GM23338 (cell line): ENCODE data around the gene JAZF1. TPM values are rescaled to one million over a fixed set of nuclear protein-coding genes. Genes with fewer than 3 reads are reported as not detected.

Experiments used
- ATAC-seq: fragments of 200-7000 bp; cut with Tn5 transposase; 3 replicates; pipeline ENCODE4 v1.9.1; 2020
- DNase-seq: peaks from one replicate; pipeline ENCODE4 v3.0.0-alpha.2; 2015; ENCODE audit warnings: low spot score
- H2AFZ ChIP-seq: fragments of 200-600 bp; sonication (generic); 2 replicates; pipeline ENCODE4 v1.8.0; 2016; ENCODE audit warnings: antibody characterized with exemption, mild to moderate bottlenecking, moderate library complexity
- H3F3A ChIP-seq: fragments of 200-600 bp; sonication (generic); replicated peaks from 2 replicates; pipeline ENCODE4 v1.8.0; 2017; ENCODE audit warnings: antibody characterized with exemption, mixed run types, low read depth
- H3K27ac ChIP-seq: fragments of 200-600 bp; sonication (generic); 2 replicates; pipeline ENCODE4 v1.6.1; 2016; ENCODE audit warnings: low read depth
- H3K27me3 ChIP-seq: fragments of 200-600 bp; sonication (generic); 2 replicates; pipeline ENCODE4 v1.8.0; 2016; ENCODE audit warnings: mild to moderate bottlenecking, mixed run types, moderate library complexity; ENCODE audit not compliant: insufficient read depth
- H3K36me3 ChIP-seq: fragments of 200-600 bp; sonication (generic); 2 replicates; pipeline ENCODE4 v1.8.0; 2016; ENCODE audit warnings: mild to moderate bottlenecking; ENCODE audit not compliant: insufficient read depth
- H3K4me1 ChIP-seq: fragments of 200-600 bp; sonication (generic); 2 replicates; pipeline ENCODE4 v1.8.0; 2016; ENCODE audit warnings: mild to moderate bottlenecking, moderate library complexity; ENCODE audit not compliant: insufficient read depth
- H3K4me2 ChIP-seq: fragments of 200-600 bp; sonication (generic); 2 replicates; pipeline ENCODE4 v1.7.1; 2017; ENCODE audit warnings: mixed run types
- H3K4me3 ChIP-seq: fragments of 200-600 bp; sonication (generic); 2 replicates; pipeline ENCODE4 v1.6.1; 2016; ENCODE audit warnings: mixed run types
- H3K79me2 ChIP-seq: fragments of 200-600 bp; sonication (generic); replicated peaks from 2 replicates; pipeline ENCODE4 v1.8.0; 2017; ENCODE audit warnings: mild to moderate bottlenecking; ENCODE audit not compliant: insufficient read depth
- H3K9me2 ChIP-seq: fragments of 200-600 bp; sonication (generic); 2 replicates; pipeline ENCODE4 v1.8.0; 2017; ENCODE audit not compliant: insufficient read depth
- H4K20me1 ChIP-seq: fragments of 200-600 bp; sonication (generic); replicated peaks from 2 replicates; pipeline ENCODE4 v1.8.0; 2017; ENCODE audit warnings: mild to moderate bottlenecking; ENCODE audit not compliant: insufficient read depth
- H3K27ac Mint-ChIP-seq: 2 replicates; pipeline ENCODE4 v1.8.0; 2020; ENCODE audit warnings: inconsistent platforms, mild to moderate bottlenecking, moderate library complexity, mixed read lengths
- H3K27me3 Mint-ChIP-seq: 3 replicates; pipeline ENCODE4 v1.8.0; 2022; ENCODE audit warnings: low read depth, mild to moderate bottlenecking, moderate library complexity, mixed read lengths, inconsistent platforms; ENCODE audit not compliant: insufficient read depth, poor library complexity
- H3K36me3 Mint-ChIP-seq: 3 replicates; pipeline ENCODE4 v1.8.0; 2021; ENCODE audit warnings: low read depth, mild to moderate bottlenecking, inconsistent platforms, moderate library complexity, mixed read lengths
- H3K4me1 Mint-ChIP-seq: 3 replicates; pipeline ENCODE4 v1.8.0; 2020; ENCODE audit warnings: mild to moderate bottlenecking, inconsistent platforms, mixed read lengths
- H3K4me3 Mint-ChIP-seq: 3 replicates; pipeline ENCODE4 v1.8.0; 2021; ENCODE audit warnings: moderate library complexity, mild to moderate bottlenecking, inconsistent platforms, mixed read lengths
- H3K9me3 Mint-ChIP-seq: 3 replicates; pipeline ENCODE4 v1.8.0; 2020; ENCODE audit warnings: moderate library complexity, mild to moderate bottlenecking, inconsistent platforms, mixed read lengths
- CREB1 ChIP-seq: fragments of 250-450 bp; sonication (Bioruptor Pico); IDR thresholded peaks from 2 replicates; pipeline ENCODE4 v1.5.0; 2020; ENCODE audit warnings: low read depth, mild to moderate bottlenecking, moderate library complexity
- CTCF ChIP-seq, 2 experiments: fragments of 200-600 bp in 1 of 2; sonication (generic) in 1 of 2; conservative IDR thresholded peaks; 2 replicates each; pipeline versions ENCODE4 v1.5.1 to v1.6.1; 2016 to 2017; ENCODE audit warnings: antibody characterized with exemption in 2 of 2, low read depth in 2 of 2, mild to moderate bottlenecking in 2 of 2, moderate library complexity in 1 of 2
- EZH2 ChIP-seq: fragments of 200-600 bp; sonication (generic); IDR thresholded peaks from one replicate; pipeline ENCODE4 v1.8.0; 2017; ENCODE audit warnings: antibody characterized with exemption, mild to moderate bottlenecking, low read depth; ENCODE audit not compliant: unreplicated experiment
- EZH2phosphoT487 ChIP-seq: fragments of 200-600 bp; sonication (generic); IDR thresholded peaks from one replicate; pipeline ENCODE4 v1.8.1; 2018; ENCODE audit warnings: antibody characterized with exemption; ENCODE audit not compliant: unreplicated experiment
- NANOG ChIP-seq: IDR thresholded peaks from 2 replicates; pipeline ENCODE4 v1.6.1; 2016; ENCODE audit warnings: antibody characterized with exemption, borderline replicate concordance
- POLR2AphosphoS5 ChIP-seq: IDR thresholded peaks from 2 replicates; pipeline ENCODE4 v1.6.1; 2016; ENCODE audit warnings: antibody characterized with exemption, low read depth
- STAT1 ChIP-seq: IDR thresholded peaks from one replicate; pipeline ENCODE4 v1.6.1; 2016; ENCODE audit warnings: antibody characterized with exemption; ENCODE audit not compliant: unreplicated experiment
- ZNF114 ChIP-seq: fragments of 250-450 bp; sonication (Bioruptor Pico); IDR thresholded peaks from 2 replicates; pipeline ENCODE4 v1.5.0; 2020; ENCODE audit warnings: mild to moderate bottlenecking, moderate library complexity
- ZNF331 ChIP-seq: fragments of 250-450 bp; sonication (Bioruptor Pico); IDR thresholded peaks from 2 replicates; pipeline ENCODE4 v1.5.0; 2020; ENCODE audit warnings: low read depth, mild to moderate bottlenecking, moderate library complexity
- polyA plus RNA-seq: library from polyadenylated mRNA; unstranded; fragments of >200 nt; fragmentation: Nextera tagmentation; extraction: Ambion mirVana; gene quantifications from 2 replicates; pipeline ENCODE4 v1.2.1, GENCODE V29; 2016
- total RNA-seq: library from RNA; depleted of rRNA; stranded (reverse); fragments of >200 nt; shearing (Covaris generic); gene quantifications from 2 replicates; pipeline ENCODE4 v1.2.3, GENCODE V29; 2014
- TF ChIP-seq, protein P1 (sequence below): fragments of 250-450 bp; sonication (Bioruptor Pico); IDR thresholded peaks from 2 replicates; pipeline ENCODE4 v1.5.0; 2020; ENCODE audit warnings: mild to moderate bottlenecking, moderate library complexity
- TF ChIP-seq, protein P2 (sequence below): IDR thresholded peaks from one replicate; pipeline ENCODE4 v1.6.1; 2018; ENCODE audit warnings: antibody characterized with exemption; ENCODE audit not compliant: unreplicated experiment

JAZF1 gene
- total and polyA plus RNA-seq, 2 experiments from 2014 or later, result 12.2 to 22.2 TPM

GRCh38 chr7:27799212-27799611 lies 381.4 kb downstream of the JAZF1 start (continued):
- TF ChIP-seq, protein P1, sequence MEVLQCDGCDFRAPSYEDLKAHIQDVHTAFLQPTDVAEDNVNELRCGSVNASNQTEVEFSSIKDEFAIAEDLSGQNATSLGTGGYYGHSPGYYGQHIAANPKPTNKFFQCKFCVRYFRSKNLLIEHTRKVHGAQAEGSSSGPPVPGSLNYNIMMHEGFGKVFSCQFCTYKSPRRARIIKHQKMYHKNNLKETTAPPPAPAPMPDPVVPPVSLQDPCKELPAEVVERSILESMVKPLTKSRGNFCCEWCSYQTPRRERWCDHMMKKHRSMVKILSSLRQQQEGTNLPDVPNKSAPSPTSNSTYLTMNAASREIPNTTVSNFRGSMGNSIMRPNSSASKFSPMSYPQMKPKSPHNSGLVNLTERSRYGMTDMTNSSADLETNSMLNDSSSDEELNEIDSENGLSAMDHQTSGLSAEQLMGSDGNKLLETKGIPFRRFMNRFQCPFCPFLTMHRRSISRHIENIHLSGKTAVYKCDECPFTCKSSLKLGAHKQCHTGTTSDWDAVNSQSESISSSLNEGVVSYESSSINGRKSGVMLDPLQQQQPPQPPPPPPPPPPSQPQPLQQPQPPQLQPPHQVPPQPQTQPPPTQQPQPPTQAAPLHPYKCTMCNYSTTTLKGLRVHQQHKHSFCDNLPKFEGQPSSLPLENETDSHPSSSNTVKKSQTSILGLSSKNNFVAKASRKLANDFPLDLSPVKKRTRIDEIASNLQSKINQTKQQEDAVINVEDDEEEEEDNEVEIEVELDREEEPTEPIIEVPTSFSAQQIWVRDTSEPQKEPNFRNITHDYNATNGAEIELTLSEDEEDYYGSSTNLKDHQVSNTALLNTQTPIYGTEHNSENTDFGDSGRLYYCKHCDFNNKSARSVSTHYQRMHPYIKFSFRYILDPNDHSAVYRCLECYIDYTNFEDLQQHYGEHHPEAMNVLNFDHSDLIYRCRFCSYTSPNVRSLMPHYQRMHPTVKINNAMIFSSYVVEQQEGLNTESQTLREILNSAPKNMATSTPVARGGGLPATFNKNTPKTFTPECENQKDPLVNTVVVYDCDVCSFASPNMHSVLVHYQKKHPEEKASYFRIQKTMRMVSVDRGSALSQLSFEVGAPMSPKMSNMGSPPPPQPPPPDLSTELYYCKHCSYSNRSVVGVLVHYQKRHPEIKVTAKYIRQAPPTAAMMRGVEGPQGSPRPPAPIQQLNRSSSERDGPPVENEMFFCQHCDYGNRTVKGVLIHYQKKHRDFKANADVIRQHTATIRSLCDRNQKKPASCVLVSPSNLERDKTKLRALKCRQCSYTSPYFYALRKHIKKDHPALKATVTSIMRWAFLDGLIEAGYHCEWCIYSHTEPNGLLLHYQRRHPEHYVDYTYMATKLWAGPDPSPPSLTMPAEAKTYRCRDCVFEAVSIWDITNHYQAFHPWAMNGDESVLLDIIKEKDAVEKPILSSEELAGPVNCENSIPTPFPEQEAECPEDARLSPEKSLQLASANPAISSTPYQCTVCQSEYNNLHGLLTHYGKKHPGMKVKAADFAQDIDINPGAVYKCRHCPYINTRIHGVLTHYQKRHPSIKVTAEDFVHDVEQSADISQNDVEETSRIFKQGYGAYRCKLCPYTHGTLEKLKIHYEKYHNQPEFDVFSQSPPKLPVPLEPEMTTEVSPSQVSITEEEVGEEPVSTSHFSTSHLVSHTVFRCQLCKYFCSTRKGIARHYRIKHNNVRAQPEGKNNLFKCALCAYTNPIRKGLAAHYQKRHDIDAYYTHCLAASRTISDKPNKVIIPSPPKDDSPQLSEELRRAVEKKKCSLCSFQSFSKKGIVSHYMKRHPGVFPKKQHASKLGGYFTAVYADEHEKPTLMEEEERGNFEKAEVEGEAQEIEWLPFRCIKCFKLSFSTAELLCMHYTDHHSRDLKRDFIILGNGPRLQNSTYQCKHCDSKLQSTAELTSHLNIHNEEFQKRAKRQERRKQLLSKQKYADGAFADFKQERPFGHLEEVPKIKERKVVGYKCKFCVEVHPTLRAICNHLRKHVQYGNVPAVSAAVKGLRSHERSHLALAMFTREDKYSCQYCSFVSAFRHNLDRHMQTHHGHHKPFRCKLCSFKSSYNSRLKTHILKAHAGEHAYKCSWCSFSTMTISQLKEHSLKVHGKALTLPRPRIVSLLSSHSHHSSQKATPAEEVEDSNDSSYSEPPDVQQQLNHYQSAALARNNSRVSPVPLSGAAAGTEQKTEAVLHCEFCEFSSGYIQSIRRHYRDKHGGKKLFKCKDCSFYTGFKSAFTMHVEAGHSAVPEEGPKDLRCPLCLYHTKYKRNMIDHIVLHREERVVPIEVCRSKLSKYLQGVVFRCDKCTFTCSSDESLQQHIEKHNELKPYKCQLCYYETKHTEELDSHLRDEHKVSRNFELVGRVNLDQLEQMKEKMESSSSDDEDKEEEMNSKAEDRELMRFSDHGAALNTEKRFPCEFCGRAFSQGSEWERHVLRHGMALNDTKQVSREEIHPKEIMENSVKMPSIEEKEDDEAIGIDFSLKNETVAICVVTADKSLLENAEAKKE (CRISPR knock-in tag), result no peak
- no peak for TF ChIP-seq POLR2AphosphoS5
- TF ChIP-seq CREB1, result no peak
- TF ChIP-seq ZNF331 (CRISPR knock-in tag), result no peak
- TF ChIP-seq EZH2, result no peak
- TF ChIP-seq ZNF114 (CRISPR knock-in tag), result no peak
- no peak for TF ChIP-seq EZH2phosphoT487
- TF ChIP-seq STAT1, result no peak
- TF ChIP-seq NANOG, result no peak

DNA sequence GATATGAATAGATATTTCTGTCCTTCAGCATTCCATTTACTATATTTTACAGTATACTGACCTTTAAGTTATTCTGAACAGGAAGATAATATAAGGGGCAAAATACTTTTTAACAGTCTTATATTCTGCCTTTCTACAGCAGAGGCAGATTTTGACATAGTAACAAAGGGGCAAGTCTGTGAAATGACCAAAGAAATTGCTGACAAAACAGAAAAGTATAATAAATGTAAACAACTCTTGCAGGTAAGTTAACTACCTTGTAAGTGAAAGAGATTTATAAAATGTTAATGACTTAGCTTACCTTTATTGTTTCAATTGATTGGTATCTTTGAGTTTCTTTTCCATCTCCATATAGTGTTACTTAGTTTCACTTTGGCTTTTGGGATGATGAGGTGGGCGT lies 384.6 kb downstream of the JAZF1 start:
- Mint-ChIP-seq H3K4me1 (peaks cover 9% of the 10 kb centered on the region; the same call in 2 of the 3 replicates), H3K27me3 (no peaks in the 10 kb centered on the region), H3K27ac (no peak overlapping the region), H3K36me3 (peaks cover 38% of the 10 kb centered on the region), H3K9me3 (no peaks in the 10 kb centered on the region), H3K4me3 (no peak overlapping the region)
- DNase-seq (no peak), ATAC-seq (no peak)
- H3K79me2 ChIP-seq, result no peaks in the 10 kb centered on the region
- H3K27me3 ChIP-seq, result no peaks in the 10 kb centered on the region
- no peak overlapping the region for H3K4me2 ChIP-seq
- H3F3A ChIP-seq, result no peaks in the 10 kb centered on the region
- no peak overlapping the region for H2AFZ ChIP-seq
- no peak overlapping the region for H3K27ac ChIP-seq
- peaks cover 19% of the 10 kb centered on the region for H3K4me1 ChIP-seq
- H3K4me3 ChIP-seq, result no peak overlapping the region
- H3K36me3 ChIP-seq, result no peaks in the 10 kb centered on the region; the same call in 1 of the 2 replicates
- H3K9me2 ChIP-seq, result no peaks in the 10 kb centered on the region
- H4K20me1 ChIP-seq, result no peaks in the 10 kb centered on the region
- TF ChIP-seq CTCF (conservative IDR thresholded peaks at IDR 0.05; ENCODE audit: low read depth in 2 of 2), result no peak
- no peak for TF ChIP-seq CREB1
- TF ChIP-seq, protein P2, sequence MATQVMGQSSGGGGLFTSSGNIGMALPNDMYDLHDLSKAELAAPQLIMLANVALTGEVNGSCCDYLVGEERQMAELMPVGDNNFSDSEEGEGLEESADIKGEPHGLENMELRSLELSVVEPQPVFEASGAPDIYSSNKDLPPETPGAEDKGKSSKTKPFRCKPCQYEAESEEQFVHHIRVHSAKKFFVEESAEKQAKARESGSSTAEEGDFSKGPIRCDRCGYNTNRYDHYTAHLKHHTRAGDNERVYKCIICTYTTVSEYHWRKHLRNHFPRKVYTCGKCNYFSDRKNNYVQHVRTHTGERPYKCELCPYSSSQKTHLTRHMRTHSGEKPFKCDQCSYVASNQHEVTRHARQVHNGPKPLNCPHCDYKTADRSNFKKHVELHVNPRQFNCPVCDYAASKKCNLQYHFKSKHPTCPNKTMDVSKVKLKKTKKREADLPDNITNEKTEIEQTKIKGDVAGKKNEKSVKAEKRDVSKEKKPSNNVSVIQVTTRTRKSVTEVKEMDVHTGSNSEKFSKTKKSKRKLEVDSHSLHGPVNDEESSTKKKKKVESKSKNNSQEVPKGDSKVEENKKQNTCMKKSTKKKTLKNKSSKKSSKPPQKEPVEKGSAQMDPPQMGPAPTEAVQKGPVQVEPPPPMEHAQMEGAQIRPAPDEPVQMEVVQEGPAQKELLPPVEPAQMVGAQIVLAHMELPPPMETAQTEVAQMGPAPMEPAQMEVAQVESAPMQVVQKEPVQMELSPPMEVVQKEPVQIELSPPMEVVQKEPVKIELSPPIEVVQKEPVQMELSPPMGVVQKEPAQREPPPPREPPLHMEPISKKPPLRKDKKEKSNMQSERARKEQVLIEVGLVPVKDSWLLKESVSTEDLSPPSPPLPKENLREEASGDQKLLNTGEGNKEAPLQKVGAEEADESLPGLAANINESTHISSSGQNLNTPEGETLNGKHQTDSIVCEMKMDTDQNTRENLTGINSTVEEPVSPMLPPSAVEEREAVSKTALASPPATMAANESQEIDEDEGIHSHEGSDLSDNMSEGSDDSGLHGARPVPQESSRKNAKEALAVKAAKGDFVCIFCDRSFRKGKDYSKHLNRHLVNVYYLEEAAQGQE, result no peak
